HL-60 (cell line): ENCODE data around the gene WFS1.

Experiments
- DNase-seq, 2 experiments: peaks; one replicate each; pipeline ENCODE4 v3.0.0-alpha.2; 2010 to 2020; ENCODE audit warnings: low read depth in 1 of 2, low spot score in 1 of 2
- H3K27ac ChIP-seq: fragments of 250-450 bp; sonication (Bioruptor Pico); replicated peaks from 2 replicates; pipeline ENCODE4 v1.5.1; 2020; ENCODE audit warnings: mild to moderate bottlenecking, moderate library complexity
- H3K27me3 ChIP-seq: fragments of 250-450 bp; sonication (Bioruptor Pico); 2 replicates; pipeline ENCODE4 v1.5.1; 2021; ENCODE audit warnings: mild to moderate bottlenecking, moderate library complexity; ENCODE audit not compliant: insufficient read depth, poor library complexity, severe bottlenecking
- H3K4me3 ChIP-seq: replicated peaks from 2 replicates; pipeline ENCODE4 v1.5.1; 2011; ENCODE audit warnings: mild to moderate bottlenecking, control low read depth, low read length; ENCODE audit not compliant: insufficient read depth
- GABPA ChIP-seq: IDR thresholded peaks from 2 replicates; pipeline ENCODE4 v1.6.1; 2012; ENCODE audit warnings: low read depth
- POLR2AphosphoS5 ChIP-seq: IDR thresholded peaks from 2 replicates; pipeline ENCODE4 v1.6.1; 2012; ENCODE audit warnings: low read depth
- SPI1 ChIP-seq: IDR thresholded peaks from 2 replicates; pipeline ENCODE4 v1.6.1; 2012; ENCODE audit warnings: low read depth, mild to moderate bottlenecking, borderline replicate concordance
- TF ChIP-seq, protein P1 (sequence below): IDR thresholded peaks from 2 replicates; pipeline ENCODE4 v1.6.1; 2012; ENCODE audit warnings: low read depth; ENCODE audit not compliant: insufficient replicate concordance
- TF ChIP-seq, protein P2 (sequence below): IDR thresholded peaks from one replicate; pipeline ENCODE4 v1.5.1; 2011; ENCODE audit warnings: low read length, control low read depth, inconsistent platforms; ENCODE audit not compliant: insufficient read depth

The WFS1 gene

DNA sequence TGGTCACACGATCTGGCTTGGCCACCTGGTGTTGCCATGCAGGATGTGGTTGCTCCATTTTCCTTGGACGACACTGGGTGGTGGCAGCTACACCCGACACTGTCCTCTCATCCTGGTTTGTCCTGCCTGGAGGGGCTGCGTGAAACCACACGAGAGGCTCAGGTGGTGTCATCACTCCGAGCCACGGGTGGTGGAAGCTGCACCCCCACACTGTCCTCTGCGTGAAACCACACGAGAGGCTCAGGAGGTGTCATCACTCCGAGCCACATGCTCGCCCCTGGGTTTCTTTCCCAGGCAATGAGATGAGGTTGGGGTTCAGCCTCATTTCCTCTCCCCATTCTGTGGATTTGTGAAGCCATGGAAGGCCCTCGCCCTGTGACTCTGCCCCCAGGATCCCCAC lies 34.3 kb downstream of the WFS1 start:
- Histone ChIP-seq H3K27ac (no peak overlapping the region), H3K27me3 (no peaks in the 10 kb centered on the region), H3K4me3 (no peak overlapping the region)
- TF ChIP-seq POLR2AphosphoS5 (no peak), GABPA (no peak), SPI1 (no peak)
- TF ChIP-seq, protein P1, sequence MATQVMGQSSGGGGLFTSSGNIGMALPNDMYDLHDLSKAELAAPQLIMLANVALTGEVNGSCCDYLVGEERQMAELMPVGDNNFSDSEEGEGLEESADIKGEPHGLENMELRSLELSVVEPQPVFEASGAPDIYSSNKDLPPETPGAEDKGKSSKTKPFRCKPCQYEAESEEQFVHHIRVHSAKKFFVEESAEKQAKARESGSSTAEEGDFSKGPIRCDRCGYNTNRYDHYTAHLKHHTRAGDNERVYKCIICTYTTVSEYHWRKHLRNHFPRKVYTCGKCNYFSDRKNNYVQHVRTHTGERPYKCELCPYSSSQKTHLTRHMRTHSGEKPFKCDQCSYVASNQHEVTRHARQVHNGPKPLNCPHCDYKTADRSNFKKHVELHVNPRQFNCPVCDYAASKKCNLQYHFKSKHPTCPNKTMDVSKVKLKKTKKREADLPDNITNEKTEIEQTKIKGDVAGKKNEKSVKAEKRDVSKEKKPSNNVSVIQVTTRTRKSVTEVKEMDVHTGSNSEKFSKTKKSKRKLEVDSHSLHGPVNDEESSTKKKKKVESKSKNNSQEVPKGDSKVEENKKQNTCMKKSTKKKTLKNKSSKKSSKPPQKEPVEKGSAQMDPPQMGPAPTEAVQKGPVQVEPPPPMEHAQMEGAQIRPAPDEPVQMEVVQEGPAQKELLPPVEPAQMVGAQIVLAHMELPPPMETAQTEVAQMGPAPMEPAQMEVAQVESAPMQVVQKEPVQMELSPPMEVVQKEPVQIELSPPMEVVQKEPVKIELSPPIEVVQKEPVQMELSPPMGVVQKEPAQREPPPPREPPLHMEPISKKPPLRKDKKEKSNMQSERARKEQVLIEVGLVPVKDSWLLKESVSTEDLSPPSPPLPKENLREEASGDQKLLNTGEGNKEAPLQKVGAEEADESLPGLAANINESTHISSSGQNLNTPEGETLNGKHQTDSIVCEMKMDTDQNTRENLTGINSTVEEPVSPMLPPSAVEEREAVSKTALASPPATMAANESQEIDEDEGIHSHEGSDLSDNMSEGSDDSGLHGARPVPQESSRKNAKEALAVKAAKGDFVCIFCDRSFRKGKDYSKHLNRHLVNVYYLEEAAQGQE, result no peak
- TF ChIP-seq, protein P2, sequence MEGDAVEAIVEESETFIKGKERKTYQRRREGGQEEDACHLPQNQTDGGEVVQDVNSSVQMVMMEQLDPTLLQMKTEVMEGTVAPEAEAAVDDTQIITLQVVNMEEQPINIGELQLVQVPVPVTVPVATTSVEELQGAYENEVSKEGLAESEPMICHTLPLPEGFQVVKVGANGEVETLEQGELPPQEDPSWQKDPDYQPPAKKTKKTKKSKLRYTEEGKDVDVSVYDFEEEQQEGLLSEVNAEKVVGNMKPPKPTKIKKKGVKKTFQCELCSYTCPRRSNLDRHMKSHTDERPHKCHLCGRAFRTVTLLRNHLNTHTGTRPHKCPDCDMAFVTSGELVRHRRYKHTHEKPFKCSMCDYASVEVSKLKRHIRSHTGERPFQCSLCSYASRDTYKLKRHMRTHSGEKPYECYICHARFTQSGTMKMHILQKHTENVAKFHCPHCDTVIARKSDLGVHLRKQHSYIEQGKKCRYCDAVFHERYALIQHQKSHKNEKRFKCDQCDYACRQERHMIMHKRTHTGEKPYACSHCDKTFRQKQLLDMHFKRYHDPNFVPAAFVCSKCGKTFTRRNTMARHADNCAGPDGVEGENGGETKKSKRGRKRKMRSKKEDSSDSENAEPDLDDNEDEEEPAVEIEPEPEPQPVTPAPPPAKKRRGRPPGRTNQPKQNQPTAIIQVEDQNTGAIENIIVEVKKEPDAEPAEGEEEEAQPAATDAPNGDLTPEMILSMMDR, result no peak
- no peak for DNase-seq

DNA sequence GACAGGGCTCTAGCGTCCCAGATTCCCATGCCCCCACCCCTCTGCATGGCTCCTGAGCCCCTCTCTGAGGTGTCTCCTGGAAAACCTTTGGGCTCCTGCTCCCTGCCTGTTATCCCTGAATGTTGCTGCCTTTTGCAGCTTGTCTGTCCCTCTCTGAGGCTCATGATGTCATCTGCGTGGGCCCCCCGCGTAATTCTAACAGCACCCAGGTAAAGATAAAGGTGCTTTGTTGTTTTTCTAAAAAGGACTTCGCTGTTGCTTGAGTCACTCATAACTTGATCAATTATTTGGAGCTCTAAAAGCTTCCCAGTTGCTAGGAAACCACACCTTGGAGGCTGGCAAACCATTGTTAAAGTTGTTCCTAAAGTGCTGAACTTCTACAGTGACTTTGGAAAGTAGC lies 36.6 kb downstream of the WFS1 start:
- Histone ChIP-seq H3K27ac (no peak overlapping the region), H3K27me3 (peaks cover 3% of the 10 kb centered on the region), H3K4me3 (no peak overlapping the region)
- DNase-seq, result no peak
- TF ChIP-seq, protein P2, result no peak
- TF ChIP-seq POLR2AphosphoS5 (no peak), GABPA (no peak), SPI1 (no peak)
- TF ChIP-seq, protein P1, result no peak

DNA sequence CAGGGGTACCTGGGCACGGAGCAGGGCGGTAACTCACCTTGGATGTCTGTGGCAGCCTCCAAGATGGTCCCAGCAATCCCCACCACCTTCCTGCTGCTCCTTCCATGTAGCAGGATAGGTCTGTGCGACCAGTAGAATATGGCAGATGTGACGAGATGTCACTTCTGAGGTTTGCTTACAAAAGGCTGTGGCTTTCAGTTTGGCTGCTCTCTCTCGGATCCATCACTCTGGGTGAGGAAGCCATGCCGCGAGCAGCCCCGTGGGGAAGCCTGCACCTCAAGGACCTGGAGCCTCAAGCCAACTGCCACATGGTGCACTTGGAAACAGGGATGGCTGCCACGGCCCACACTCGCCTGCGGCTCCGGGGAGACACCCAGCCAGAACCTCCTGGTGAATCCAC lies 37.6 kb downstream of the WFS1 start:
- H3K4me3 ChIP-seq, result no peak overlapping the region
- H3K27ac ChIP-seq, result no peak overlapping the region
- no peak for DNase-seq
- H3K27me3 ChIP-seq, result peaks cover 3% of the 10 kb centered on the region
- TF ChIP-seq SPI1 (no peak), POLR2AphosphoS5 (no peak), GABPA (no peak)
- TF ChIP-seq, protein P2, result no peak
- TF ChIP-seq, protein P1, result no peak
